HG03571 (cell line): Measurements from ENCODE around the gene SPIRE1.
"Not testable (repeated sequence)": the region's sequence is repeated elsewhere in the genome, so short reads cannot be mapped to it uniquely, and the experiment has no call there.

Experiments
- ATAC-seq: cut with Tn5 transposase; IDR thresholded peaks from one replicate; pipeline ENCODE4 v1.9.1; 2021; ENCODE audit not compliant: unreplicated experiment

Gene SPIRE1

GRCh38 chr18:12599966-12600365, 57.9 kb downstream of the SPIRE1 start:
- no peak for ATAC-seq

GRCh38 chr18:12599543-12599942, 58.4 kb downstream of the SPIRE1 start:
- ATAC-seq: no peak

GRCh38 chr18:12598181-12598930, 59.6 kb downstream of the SPIRE1 start:
- ATAC-seq: no peak

- ATAC-seq: no peak
These were observed 60.1 kb downstream of the SPIRE1 start for GRCh38 chr18:12597760-12598159.

- ATAC-seq: no peak
These were observed 62.2 kb downstream of the SPIRE1 start for GRCh38 chr18:12595571-12596255.

- ATAC-seq: no peak
These were observed 64.0 kb downstream of the SPIRE1 start for GRCh38 chr18:12593866-12594265.

- no peak for ATAC-seq
These were observed 65.2 kb downstream of the SPIRE1 start for GRCh38 chr18:12592597-12593127.

GRCh38 chr18:12589448-12589847, 68.5 kb downstream of the SPIRE1 start:
- no peak for ATAC-seq

GRCh38 chr18:12586956-12587355, 71.0 kb downstream of the SPIRE1 start:
- no peak for ATAC-seq

- ATAC-seq: no peak
These were observed 72.7 kb downstream of the SPIRE1 start for GRCh38 chr18:12585218-12585617.

- no peak for ATAC-seq
These were observed 77.1 kb downstream of the SPIRE1 start for GRCh38 chr18:12580630-12581342.

- no peak for ATAC-seq
These were observed 78.1 kb downstream of the SPIRE1 start for GRCh38 chr18:12579775-12580174.

GRCh38 chr18:12577848-12578247, 80.1 kb downstream of the SPIRE1 start:
- no peak for ATAC-seq

- ATAC-seq: no peak
These were observed 83.3 kb downstream of the SPIRE1 start for GRCh38 chr18:12574494-12575185.

- ATAC-seq: no peak
These were observed 86.3 kb downstream of the SPIRE1 start for GRCh38 chr18:12571630-12572029.

- ATAC-seq: no peak
These were observed 88.1 kb downstream of the SPIRE1 start for GRCh38 chr18:12569791-12570190.

GRCh38 chr18:12567849-12568248, 90.1 kb downstream of the SPIRE1 start:
- no peak for ATAC-seq

GRCh38 chr18:12564861-12565260, 93.0 kb downstream of the SPIRE1 start:
- no peak for ATAC-seq

- ATAC-seq: no peak
These were observed 93.5 kb downstream of the SPIRE1 start for GRCh38 chr18:12564378-12564777.

- ATAC-seq: not testable (repeated sequence)
These were observed 97.3 kb downstream of the SPIRE1 start for GRCh38 chr18:12560600-12560999.

GRCh38 chr18:12559319-12559718, 98.6 kb downstream of the SPIRE1 start:
- ATAC-seq: no peak
